Cerebellar cortex (tissue), 1 donor: ENCODE measurements around the gene GOSR1.
"Not testable (repeated sequence)": the region's sequence is repeated elsewhere in the genome, so short reads cannot be mapped to it uniquely, and the experiment has no call there.

Experiments
- DNase-seq: peaks from one replicate; pipeline ENCODE4 v3.0.0-alpha.2; 2015; ENCODE audit warnings: low spot score

Gene GOSR1

DNA sequence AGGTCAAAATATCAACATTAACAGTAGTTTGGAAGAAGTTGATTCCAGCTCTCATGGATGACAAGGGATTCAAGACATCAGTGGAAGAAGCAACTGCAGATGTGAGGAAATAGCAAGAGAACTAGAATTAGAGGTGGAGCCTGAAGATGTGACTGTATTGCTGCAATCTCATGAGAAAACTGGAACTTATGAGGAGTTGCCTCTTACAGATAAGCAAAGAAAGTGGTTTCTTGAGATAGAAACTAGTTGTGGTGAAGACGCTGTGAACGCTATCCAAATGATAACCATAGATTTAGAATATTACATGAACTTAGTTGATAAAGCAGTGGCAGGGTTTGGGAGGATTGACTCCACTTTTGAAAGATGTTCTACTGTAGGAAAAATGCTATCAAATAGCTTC lies 67.8 kb downstream of the GOSR1 start:
- no peak for DNase-seq

DNA sequence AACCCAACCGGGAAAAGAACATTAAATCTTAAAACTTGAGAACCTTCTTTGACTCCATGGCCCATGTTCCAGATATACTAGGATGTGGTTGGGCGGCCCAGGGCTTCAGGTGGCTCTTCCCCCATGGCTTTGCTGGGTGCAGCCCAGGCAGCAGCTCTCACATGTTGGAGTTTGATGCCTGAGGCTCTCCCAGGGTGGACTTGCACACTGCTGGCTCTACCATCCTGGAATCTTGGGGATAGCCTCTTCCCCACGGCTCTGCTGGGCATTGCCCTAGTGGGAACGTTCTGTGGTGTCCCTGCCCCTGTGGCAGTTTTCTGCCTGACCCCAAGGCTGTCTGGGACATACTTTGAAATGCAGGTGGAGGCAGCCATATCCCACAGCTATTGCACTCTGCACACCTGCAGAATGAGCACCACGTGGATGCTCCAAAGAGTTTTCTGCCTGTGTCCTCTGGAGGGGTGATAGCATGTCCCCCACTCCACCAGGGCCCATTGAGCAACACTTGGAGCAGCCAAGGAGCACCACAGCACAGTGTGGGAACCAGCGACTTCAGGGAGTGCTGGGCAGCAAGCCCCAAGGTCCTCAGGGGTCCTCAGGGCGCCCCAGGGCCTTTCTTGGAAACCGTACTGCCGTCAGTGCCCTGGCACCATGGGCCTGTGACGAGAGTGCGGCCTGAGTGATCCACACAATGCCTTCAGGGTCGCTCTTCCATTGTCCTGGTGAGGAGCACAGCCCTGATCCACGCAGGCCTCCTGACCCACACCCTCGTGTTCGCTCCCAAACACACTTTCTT lies 70.8 kb downstream of the GOSR1 start:
- no peak for DNase-seq

DNA sequence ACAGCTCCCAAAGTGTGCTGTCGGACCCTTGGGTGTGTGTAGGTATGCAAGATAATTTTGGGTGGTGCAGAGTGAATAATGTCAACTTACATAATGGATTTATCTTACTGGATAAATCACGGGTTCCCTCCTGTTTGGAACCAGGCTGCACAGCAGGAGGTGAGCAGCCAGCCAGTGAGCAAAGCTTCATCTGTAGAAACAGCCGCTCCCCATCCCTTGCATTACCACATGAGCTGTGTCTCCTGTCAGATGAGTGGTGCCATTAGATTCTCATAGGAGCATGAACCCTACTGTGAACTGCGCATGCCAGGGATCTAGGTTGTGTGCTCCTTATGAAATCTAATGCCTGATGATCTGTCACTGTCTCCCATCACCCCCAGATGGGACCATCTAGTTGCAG lies 72.0 kb downstream of the GOSR1 start:
- DNase-seq = not testable (repeated sequence)

DNA sequence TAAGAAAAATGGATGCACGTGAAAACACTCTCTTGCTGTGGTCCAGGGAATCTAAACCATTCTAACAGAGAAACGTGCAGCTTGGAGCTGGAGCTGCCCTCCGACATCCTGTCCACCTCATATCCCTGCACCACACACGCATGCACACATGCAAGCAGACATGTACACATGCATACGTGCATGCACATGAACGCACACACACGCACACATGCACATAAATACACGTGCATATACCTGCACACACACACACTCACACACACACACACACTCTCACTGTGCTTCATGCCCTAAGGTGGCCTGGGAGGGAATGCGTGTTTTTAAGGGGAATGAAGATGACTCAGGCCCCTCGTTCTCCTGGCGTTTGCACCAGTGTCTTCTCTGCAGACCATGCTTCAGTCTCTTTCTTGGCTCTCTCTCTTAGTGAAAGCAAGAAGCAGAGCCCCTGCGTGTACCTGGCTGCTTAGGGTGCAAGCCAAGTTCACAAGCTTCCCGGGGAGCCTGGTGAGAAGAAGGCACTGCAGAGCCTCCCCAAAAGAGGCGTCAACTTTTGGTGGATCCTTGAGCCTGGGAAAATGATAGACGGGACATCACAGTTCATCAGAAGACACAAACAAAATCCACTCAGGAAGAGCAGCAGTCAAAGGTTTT lies 72.8 kb downstream of the GOSR1 start:
- DNase-seq = no peak

DNA sequence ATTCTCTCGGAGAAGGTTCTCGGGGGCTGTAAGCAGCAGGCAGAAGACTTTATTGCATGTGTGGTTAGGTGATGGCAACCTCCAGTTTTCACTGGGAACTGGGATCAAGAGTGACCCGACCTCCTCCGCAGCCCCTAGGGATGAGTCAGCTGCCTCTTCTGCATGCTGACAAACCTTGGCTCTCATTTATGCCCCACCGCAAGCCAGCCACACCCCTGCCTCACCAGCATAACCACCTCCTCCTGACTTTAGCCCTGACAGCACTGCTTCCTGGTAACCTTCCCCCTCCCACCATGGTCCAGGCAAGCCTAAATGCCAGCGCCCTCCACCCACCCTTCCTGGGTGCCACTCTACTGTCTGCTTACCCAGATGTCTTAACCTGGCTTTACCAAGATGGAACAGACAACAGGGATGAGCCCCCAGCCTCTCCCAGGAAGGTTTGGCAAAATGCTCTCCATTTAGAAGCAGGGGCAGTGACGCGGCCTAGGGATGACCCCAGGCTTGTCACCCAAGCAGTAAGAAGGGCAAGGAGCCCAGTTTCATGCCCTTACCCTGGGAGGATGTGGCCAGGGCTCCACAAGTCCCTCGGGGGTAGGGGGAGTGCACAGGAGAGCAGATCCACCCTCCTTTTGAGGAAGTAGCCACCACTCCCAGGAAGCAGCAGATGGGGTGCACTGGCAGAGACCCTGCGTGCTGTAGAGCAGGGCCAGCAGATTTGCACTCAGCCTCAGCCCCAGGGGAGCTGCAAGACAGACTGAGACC lies 73.5 kb downstream of the GOSR1 start:
- no peak for DNase-seq

DNA sequence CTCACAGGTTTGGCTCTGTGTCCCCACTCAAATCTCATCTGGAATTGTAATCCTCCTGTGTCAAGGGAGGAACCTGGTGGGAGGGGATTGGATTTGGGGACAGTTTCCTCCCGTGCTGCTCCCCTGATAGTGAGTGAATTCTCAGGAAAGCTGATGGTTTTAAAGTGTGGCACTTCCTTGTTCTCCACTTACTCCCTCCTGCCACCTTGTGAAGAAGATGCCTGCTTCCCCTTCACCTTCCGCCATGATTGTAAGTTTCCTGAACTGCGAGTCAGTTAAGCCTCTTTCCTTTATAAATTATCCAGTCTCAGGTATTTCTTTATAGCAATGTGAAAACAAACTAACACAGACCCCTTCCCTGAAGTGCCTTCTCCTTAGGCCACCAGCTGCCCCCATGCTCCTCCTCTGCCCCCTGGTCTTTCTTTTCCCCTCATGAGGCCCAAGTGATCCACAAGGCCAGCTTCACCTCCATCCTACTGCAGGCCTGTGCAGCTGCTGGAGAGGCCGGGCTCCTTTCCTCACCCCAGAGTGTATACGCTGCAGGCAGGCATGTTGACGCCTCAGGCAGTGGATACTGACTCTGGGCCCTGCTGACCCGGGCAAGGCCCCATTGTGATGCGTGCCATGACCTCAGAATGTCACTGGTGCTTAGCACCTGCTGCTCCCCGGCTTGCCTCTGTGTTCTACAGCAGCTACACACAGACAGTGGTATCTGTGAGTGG lies 74.2 kb downstream of the GOSR1 start:
- DNase-seq = not testable (repeated sequence)

DNA sequence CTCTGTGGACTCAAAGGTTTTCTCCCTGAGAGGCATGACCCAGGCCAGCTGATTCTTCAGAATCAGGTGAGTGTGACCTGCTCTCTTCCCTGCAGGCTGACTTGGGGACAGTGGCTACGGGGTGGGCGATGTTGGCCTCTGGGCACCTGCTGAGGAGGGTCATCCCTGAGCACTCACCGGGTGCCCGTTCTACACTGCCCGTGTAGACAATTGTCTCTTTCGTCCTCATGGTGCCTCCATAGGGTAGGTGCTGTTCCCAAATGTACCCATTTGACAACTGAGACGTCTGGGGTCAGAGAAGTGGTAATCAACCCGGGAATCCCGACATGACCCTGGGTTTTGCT lies 74.8 kb downstream of the GOSR1 start:
- DNase-seq = no peak

DNA sequence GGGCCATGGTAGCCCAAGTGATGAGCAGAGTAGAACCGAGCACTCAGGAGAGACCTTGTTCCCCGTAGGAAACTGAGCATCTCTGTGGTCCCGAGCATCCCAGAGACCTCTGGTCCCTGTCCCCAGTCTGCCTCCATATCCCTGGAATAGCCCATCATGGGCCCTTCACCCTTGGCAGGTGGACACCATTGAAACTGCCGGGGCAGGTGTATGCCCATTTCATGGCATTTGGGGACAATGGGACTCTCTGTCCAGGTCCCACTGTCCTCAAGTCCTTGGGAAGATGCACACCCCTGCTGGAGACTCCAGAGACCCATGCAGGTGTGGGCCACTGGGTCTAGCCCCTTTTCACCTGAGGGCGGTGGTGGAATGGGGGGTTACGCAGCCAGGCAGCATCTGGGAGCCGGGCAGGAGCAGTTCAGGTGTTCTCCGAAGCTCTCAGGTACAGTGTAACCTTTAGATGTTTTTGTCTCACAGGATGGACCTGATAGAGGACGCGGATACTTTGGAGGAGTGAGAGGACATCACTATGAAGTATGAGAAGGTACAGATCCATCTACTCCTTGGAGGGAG lies 75.9 kb downstream of the GOSR1 start:
- DNase-seq = no peak

DNA sequence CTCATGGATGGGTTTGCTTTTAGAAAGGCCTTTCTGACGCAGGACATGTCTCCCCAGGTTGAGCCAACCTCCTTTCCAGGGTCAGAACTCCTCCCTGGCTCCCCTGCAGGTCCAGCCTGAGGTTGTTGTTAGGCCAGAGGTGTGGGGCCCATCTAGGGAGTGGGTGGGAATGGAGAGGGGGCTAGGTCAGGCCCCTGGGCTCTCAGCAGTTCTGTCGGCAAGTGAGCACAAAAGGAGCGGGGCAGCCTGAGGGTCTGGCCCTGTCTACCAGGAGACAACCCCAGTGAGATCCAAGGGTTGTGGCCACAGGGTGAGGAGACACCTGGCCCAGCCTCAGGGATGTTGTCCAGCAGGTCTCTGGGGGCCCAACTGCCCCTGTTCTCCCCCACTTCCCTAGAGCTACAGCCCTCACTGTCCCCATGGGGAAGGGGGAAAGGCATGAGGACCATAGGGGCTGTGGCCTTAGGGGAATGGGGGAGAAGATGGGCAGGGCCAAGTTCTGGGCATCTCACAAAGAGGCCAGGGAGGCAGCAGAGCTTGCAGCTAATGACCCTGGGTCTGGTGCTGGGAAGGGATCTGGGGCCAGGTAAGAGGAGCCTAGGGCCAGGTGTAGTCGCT lies 76.7 kb downstream of the GOSR1 start:
- not testable (repeated sequence) for DNase-seq

DNA sequence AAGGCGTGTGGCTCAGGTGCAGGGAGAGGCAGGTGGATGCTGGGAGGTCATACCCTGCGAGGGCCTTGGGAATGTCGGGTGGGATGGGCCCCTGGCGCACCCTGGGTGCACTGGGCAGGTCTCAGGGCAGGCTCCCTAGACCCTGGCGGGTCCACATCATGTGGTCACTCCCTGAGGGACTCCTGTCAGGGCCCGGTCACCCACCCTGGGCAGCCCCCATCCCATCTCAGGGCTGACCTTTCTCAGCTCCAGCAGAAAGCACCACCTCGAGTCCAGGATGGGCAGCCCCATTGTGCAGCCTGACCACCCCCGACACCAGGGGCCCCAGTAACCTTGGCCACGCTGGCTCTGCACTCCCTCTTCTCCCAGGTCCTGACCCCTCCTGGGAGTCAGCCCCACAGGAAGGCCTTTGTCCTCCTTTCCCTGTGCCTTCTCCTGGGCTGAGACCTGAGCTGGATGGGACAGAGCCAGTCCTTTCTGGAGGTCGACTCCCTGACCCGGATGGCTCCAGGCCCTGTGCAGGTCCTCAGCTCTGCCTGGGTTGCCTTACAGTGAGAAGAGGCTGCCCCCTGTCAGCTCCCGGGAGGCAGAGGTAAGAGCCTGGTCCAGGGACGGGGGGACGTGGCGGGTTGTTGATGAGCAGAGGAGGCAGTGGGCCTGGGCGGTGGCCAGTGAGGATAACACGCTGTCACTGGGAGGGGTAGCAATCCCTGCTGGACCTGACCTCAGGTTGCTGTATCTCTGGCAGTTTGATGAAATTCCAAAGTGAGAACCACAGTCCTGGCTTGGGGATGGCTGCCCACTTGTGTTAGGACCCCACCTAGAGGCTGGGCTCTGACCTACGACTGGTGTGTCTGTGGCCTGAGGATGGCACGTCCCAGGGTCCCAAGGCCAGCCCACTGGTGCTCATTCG lies 77.9 kb downstream of the GOSR1 start:
- DNase-seq = peak; percentile 32

DNA sequence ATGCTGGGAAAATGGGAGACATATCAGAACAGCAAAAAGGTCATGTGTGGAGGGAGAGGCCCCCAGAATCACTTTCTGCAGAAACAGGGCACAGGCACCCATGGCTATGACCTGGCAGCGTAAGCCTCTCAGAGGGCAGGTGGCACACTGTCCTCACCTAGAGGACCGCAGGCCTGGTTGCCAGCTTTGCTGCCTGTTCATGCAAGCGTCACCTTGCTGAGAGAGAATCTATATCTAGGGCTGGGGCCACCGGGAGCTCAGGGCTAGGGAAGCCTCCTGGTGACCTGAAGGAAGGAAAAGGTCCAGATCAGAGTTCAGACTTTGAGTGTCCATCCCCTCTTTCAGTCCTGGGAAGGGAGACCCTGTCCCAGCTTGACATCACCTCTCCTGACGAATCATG lies 78.7 kb downstream of the GOSR1 start:
- no peak for DNase-seq

DNA sequence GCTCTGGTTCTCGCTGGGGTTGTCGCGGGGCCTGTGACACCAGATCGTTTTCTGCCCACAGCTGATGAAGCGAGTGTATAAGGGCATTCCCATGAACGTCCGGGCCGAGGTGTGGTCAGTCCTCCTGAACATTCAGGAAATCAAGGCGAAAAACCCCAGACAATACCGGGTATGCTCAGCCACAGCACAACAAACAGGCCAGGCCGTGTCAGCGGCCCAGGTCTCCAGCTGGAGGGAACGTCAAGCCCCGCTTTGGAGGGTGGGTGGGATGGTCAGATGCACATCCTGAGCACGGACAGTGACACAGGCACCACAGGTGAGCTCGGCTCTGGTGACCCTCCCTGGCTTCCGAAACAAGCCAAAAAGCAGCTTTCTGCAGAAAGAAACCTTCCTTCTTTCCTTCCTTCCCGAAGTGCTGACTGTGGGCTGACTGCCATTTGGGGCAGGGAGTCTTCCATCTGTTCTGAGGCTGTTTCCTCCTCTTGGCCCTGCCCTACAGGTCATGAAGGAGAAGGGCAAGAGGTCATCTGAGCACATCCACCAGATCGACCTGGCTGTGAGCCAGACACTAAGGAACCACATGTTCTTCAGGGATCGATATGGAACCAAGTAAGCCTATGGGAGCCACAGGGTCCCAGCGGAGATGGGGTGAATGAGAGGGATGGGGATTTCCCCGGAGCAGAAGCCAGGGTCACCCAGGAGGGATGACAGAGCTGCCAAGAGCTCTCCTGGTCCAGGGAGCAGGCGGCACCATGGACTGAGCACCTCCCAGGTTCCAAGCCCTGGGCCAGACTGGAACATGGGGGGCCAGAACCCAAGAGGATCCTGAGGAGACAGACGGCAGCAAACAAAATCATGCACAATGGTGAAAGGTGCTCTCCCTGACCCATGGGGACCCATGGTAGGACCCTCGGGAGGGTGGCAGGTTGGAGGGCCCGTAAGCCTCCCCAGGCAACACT lies 79.4 kb downstream of the GOSR1 start:
- no peak for DNase-seq

DNA sequence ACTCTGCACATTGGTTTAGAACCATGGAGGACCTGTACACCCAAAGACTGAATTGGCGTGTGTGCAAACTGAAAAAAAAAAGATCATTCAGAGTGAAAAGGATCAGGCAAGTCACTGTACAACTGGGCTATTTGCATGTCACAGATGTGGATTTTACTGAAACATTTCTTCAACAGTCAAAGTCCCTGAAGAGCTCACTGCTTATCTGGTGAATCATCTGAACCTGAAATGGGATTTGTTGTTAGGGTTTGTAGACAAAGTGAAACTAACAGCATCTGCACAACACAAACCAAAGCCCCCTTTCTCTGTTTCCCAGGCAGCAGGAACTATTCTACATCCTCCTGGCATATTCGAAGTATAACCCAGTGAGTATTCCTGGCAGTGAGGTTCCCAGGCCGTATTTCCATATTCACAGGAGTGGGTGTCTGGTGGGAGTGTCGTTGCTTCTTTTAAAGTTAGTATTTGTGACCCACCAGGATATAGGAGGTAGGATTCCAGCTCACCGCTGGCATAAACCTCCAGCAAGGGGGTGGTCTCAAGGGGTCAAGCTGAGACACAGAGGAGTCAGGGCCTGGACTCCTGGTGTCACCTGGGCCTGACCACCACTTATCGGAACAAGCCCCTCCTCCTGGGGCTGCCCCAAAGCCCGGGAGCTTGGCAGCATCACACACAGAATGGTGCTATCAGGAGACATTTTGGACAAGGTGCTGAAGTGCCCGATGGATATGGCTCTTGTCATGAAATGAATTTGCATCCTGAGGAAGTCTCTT lies 80.9 kb downstream of the GOSR1 start:
- DNase-seq = no peak

DNA sequence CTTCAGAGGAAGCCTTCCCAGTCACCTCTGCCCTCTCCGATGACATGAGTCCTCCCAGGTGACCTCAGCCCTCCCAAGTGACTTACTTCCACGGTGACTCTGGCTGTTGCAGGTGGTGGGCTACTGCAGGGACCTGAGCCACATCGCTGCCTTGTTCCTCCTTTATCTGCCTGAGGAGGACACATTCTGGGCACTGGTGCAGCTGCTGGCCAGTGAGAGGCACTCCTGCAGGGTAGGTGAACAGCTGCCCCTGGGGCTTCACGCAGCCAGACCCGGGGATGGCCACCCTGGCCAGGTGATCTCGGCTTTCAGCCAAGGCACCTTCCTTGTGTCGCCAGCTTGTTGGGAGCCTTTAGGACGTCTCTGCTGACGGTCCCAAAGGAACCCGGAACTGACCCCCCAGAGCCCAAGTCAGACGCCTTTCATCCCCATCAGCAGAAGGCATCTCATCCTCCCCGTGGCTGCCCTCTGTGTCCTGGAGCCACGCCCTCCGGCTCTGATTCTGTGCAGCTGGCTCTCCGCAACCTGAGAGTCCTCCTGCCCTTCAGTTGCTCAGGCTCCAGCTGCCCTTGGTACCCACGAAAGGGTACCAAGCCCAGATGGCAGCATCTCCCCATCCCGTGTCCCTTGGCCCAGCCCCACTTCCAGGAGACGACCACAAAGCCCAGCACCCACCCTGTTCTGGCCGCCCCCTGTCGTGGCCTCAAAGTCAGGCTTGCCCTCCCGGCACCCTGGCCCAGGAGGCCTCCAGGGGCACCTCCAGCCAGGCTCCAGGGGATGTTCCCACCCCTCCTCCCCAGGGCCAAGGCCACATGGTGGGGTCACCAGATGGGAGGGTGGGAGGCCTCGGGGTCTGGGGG lies 81.7 kb downstream of the GOSR1 start:
- DNase-seq = no peak

DNA sequence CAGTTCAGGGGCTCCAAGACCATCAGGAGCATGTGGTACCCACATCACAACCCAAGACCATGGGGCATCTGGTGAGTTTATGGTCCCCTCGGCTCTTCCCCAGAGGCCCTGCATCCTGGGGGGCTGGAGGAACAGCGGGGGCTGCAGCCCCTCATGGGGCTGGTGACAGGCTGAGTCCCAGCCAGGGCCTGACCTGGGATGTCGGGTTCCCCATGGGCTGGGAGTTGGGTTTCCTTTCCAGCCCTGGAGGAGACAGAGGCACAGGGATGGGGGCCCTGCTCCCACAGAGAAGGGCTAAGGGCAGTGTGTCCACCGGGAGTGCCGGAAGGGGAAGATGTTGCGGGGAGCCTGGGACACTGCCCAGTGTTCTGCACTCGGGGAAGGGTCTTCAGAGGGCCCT lies 82.4 kb downstream of the GOSR1 start:
- DNase-seq = no peak

DNA sequence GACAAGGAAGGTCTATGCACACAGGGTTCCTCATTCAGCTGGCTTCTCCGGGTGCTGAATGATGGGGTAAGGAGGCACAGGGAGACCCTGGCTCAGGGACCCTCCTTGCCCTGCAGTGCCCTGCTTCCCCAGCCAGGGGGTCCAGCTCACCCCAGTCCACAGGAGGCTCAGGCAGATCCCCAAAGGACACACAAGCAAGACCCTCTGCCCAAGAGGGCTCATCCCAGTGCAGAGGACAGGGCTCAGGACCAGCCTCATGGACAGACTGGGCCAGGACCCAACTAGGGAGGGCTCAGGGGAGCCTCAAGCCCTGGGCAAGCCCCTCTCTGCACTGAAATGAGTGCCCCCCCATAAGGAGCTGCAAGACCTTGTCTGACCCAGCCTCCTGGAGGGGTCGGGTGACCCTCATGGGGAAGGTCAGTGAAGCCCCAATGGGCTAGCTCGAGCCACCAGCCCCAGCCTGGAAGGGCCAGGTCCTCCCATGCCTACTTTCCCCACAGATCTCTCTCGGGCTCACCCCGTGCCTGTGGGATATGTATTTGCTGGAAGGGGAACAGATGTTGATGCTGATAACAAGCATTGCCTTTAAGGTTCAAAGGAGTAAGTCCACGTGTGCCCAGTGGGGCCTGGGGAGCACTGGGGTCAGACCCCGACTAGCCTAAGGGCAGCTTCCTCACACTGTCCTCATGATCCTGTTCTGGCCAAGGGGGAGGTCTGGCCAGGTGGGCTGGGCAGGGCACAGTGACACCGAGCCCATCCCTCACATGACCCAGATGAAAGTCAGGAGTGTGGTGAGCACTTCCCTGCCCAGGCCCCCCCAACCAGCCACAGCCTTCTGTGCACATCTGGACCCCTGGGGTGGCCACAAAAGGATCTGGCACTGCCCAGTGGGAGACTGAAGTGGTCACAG lies 83.2 kb downstream of the GOSR1 start:
- not testable (repeated sequence) for DNase-seq
